Measurements from ENCODE around the gene TM4SF4.
A peak's percentile ranks its signal among the peaks of the same experiment; 100 is the strongest.

Gene TM4SF4

GRCh38 chr3:149487598-149488197 is 13.2 kb downstream of the TM4SF4 start:
- no peak for DNase-seq

- no peak for DNase-seq
These were observed 14.7 kb downstream of the TM4SF4 start for GRCh38 chr3:149489060-149489690.

- DNase-seq = no peak
These were observed 15.9 kb downstream of the TM4SF4 start for GRCh38 chr3:149490260-149490971.

GRCh38 chr3:149493315-149494021 is 19.0 kb downstream of the TM4SF4 start:
- no peak for DNase-seq

GRCh38 chr3:149494022-149494758 is 19.7 kb downstream of the TM4SF4 start:
- peak; percentile 24 for DNase-seq

GRCh38 chr3:149494759-149495580 is 20.5 kb downstream of the TM4SF4 start:
- DNase-seq = no peak

- DNase-seq = no peak
These were observed 21.2 kb downstream of the TM4SF4 start for GRCh38 chr3:149495581-149496125.

- no peak for DNase-seq
These were observed 22.4 kb downstream of the TM4SF4 start for GRCh38 chr3:149496891-149497290.

- DNase-seq = no peak
These were observed 23.6 kb downstream of the TM4SF4 start for GRCh38 chr3:149497966-149498670.

GRCh38 chr3:149501524-149501923 is 27.0 kb downstream of the TM4SF4 start:
- DNase-seq = no peak

GRCh38 chr3:149502438-149502837 is 27.9 kb downstream of the TM4SF4 start:
- no peak for DNase-seq

GRCh38 chr3:149506540-149506939 is 32.0 kb downstream of the TM4SF4 start:
- no peak for DNase-seq

GRCh38 chr3:149506965-149507364 is 32.5 kb downstream of the TM4SF4 start:
- DNase-seq = no peak

- peak; percentile 52 for DNase-seq
These were observed 33.2 kb downstream of the TM4SF4 start for GRCh38 chr3:149507491-149508324.

GRCh38 chr3:149509526-149509925 is 35.0 kb downstream of the TM4SF4 start:
- DNase-seq = no peak

- no peak for DNase-seq
These were observed 36.0 kb downstream of the TM4SF4 start for GRCh38 chr3:149510480-149510879.

GRCh38 chr3:149511040-149511626 is 36.6 kb downstream of the TM4SF4 start:
- DNase-seq = no peak

- no peak for DNase-seq
These were observed 37.7 kb downstream of the TM4SF4 start for GRCh38 chr3:149512073-149512782.

GRCh38 chr3:149514471-149514870 is 40.0 kb downstream of the TM4SF4 start:
- no peak for DNase-seq
